ENCODE results near the gene PYGO2.
"Not testable (repeated sequence)": the region's sequence is repeated elsewhere in the genome, so short reads cannot be mapped to it uniquely, and the experiment has no call there.

PYGO2 gene

GRCh38 chr1:154999571-155000410 is 38.2 kb upstream of the PYGO2 start:
- DNase-seq = no peak

- peak; percentile 75 for DNase-seq
These were observed 37.4 kb upstream of the PYGO2 start for GRCh38 chr1:154998818-154999570.

GRCh38 chr1:154998201-154998780 is 36.7 kb upstream of the PYGO2 start:
- no peak for DNase-seq

- DNase-seq = no peak
These were observed 35.6 kb upstream of the PYGO2 start for GRCh38 chr1:154996966-154997701.

- DNase-seq = peak; percentile 83
These were observed 33.9 kb upstream of the PYGO2 start for GRCh38 chr1:154995301-154995983.

GRCh38 chr1:154994591-154994990 is 33.0 kb upstream of the PYGO2 start:
- DNase-seq = no peak

- DNase-seq = no peak
These were observed 32.6 kb upstream of the PYGO2 start for GRCh38 chr1:154994269-154994587.

- no peak for DNase-seq
These were observed 32.1 kb upstream of the PYGO2 start, which contains the start of gene LENEP for GRCh38 chr1:154993572-154994268. Gene LENEP (plus strand): TSS chr1:154993586. CDS start chr1:154993608, 22 bp downstream.

- peak; percentile 47 for DNase-seq
These were observed 31.4 kb upstream of the PYGO2 start for GRCh38 chr1:154992721-154993571.

GRCh38 chr1:154990276-154990675 is 28.7 kb upstream of the PYGO2 start:
- no peak for DNase-seq

GRCh38 chr1:154989195-154989860 is 27.7 kb upstream of the PYGO2 start:
- no peak for DNase-seq

GRCh38 chr1:154988058-154988954 is 26.7 kb upstream of the PYGO2 start:
- DNase-seq = no peak

GRCh38 chr1:154987326-154987725 is 25.7 kb upstream of the PYGO2 start:
- DNase-seq = no peak

GRCh38 chr1:154986736-154987135 is 25.2 kb upstream of the PYGO2 start:
- DNase-seq = not testable (repeated sequence)

GRCh38 chr1:154983776-154984466 is 22.3 kb upstream of the PYGO2 start:
- DNase-seq = no peak

GRCh38 chr1:154982897-154983648 is 21.5 kb upstream of the PYGO2 start, which contains the start of gene FLAD1:
Gene FLAD1 (plus strand): TSS chr1:154983344. CDS start chr1:154983695, 351 bp downstream.
- DNase-seq = peak; percentile 100

- no peak for DNase-seq
These were observed 20.8 kb upstream of the PYGO2 start for GRCh38 chr1:154982341-154982740.

GRCh38 chr1:154978360-154978759 is 16.8 kb upstream of the PYGO2 start:
- no peak for DNase-seq
